Measurements from ENCODE around the gene INO80C.

INO80C gene

GRCh38 chr18:35513181-35513936 lies 15.6 kb upstream of the INO80C start:
- DNase-seq (ENCODE audit: low read depth in 2 of 2) = no peak

GRCh38 chr18:35512761-35513160 lies 15.0 kb upstream of the INO80C start:
- DNase-seq (ENCODE audit: low read depth in 2 of 2) = no peak

GRCh38 chr18:35511833-35512232 lies 14.1 kb upstream of the INO80C start:
- DNase-seq (ENCODE audit: low read depth in 2 of 2) = no peak

- DNase-seq (ENCODE audit: low read depth in 2 of 2) = no peak
Measured at GRCh38 chr18:35511428-35511827, 13.7 kb upstream of the INO80C start.

- DNase-seq (ENCODE audit: low read depth in 2 of 2) = no peak
Measured at GRCh38 chr18:35510076-35510651, 12.4 kb upstream of the INO80C start.

- DNase-seq (ENCODE audit: low read depth in 2 of 2) = no peak
Measured at GRCh38 chr18:35508746-35509338, 11.1 kb upstream of the INO80C start.

GRCh38 chr18:35508030-35508429 lies 10.3 kb upstream of the INO80C start:
- DNase-seq (ENCODE audit: low read depth in 2 of 2) = no peak

GRCh38 chr18:35507623-35508022 lies 9.9 kb upstream of the INO80C start:
- DNase-seq (ENCODE audit: low read depth in 2 of 2) = no peak

GRCh38 chr18:35507192-35507591 lies 9.4 kb upstream of the INO80C start:
- DNase-seq (ENCODE audit: low read depth in 2 of 2) = no peak

GRCh38 chr18:35506024-35506712 lies 8.4 kb upstream of the INO80C start:
- no peak for DNase-seq (ENCODE audit: low read depth in 2 of 2)

- no peak for DNase-seq (ENCODE audit: low read depth in 2 of 2)
Measured at GRCh38 chr18:35504996-35505395, 7.2 kb upstream of the INO80C start.

- DNase-seq (ENCODE audit: low read depth in 2 of 2) = no peak
Measured at GRCh38 chr18:35502052-35502451, 4.3 kb upstream of the INO80C start.

- DNase-seq (ENCODE audit: low read depth in 2 of 2) = no peak
Measured at GRCh38 chr18:35501369-35501768, 3.6 kb upstream of the INO80C start.

- DNase-seq (ENCODE audit: low read depth in 2 of 2) = no peak
Measured at GRCh38 chr18:35500113-35500512, 2.4 kb upstream of the INO80C start.

GRCh38 chr18:35497027-35497369 lies 762 bp downstream of the INO80C start:
- DNase-seq (ENCODE audit: low read depth in 2 of 2) = no peak

- no peak for DNase-seq (ENCODE audit: low read depth in 2 of 2)
Measured at GRCh38 chr18:35495536-35496314, 2.0 kb downstream of the INO80C start.

- no peak for DNase-seq (ENCODE audit: low read depth in 2 of 2)
Measured at GRCh38 chr18:35494251-35495220, 3.2 kb downstream of the INO80C start.

- no peak for DNase-seq (ENCODE audit: low read depth in 2 of 2)
Measured at GRCh38 chr18:35491700-35492077, 6.1 kb downstream of the INO80C start.

GRCh38 chr18:35490894-35491699 lies 6.7 kb downstream of the INO80C start:
- DNase-seq (ENCODE audit: low read depth in 2 of 2) = no peak

- DNase-seq (ENCODE audit: low read depth in 2 of 2) = no peak
Measured at GRCh38 chr18:35489913-35490490, 7.8 kb downstream of the INO80C start.

All from stimulated activated CD4-positive, alpha-beta T cell treated with anti-CD3 and anti-CD28 coated beads, Interleukin-12 subunit alpha, Interleukin-12 subunit beta, amount 100 ng/mL, for 24 hours (primary cell).